GM18526 (cell line): ENCODE data around the gene CNTNAP5.

Experiments used
- POLR2A ChIP-seq: IDR thresholded peaks from 3 replicates; pipeline ENCODE4 v1.6.1; 2011; ENCODE audit not compliant: insufficient read length; ENCODE audit errors: extremely low read depth

Gene CNTNAP5

GRCh38 chr2:124664363-124664762, 639.3 kb downstream of the CNTNAP5 start:
- TF ChIP-seq POLR2A = no peak

- TF ChIP-seq POLR2A = no peak
Observed at GRCh38 chr2:124666976-124667375, 641.9 kb downstream of the CNTNAP5 start.

DNA sequence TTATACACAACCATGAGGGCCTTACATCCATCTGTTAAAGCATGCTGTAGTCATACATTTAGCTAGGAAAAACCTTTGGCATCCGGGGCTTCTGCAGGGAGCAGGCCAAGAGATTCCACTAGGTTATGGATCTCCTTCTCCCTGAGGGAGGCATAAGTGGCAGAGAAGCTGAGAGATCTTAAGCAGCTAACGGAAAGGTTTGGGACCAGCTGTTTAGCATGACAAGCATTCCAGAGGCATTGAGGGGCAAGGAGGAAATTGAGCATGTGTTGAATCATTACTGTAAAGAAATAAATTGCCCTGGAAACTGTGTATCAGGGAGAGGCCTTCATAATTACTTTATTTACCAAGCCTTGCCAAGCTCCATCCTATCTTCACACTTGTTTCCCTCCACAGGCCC, 643.1 kb downstream of the CNTNAP5 start:
- no peak for TF ChIP-seq POLR2A

DNA sequence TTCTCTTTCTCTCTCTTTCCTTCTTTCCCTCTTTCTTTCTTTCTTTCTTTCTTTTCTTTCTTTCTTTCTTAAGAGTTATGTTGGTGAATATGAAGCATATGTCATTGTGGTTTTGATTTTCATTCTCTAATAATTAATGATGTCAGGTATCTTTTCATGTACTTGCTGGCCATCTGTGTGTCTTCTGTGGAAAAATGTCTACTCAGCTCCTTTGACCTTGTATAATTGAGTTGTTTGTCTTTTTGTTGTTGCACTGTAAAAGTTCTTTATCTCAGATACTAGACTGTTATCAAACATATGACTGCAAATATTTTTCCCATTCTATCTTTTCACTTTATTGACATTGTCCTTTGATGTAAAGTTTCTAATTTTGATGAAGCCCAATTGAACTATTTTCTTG, 645.1 kb downstream of the CNTNAP5 start:
- TF ChIP-seq POLR2A = no peak

DNA sequence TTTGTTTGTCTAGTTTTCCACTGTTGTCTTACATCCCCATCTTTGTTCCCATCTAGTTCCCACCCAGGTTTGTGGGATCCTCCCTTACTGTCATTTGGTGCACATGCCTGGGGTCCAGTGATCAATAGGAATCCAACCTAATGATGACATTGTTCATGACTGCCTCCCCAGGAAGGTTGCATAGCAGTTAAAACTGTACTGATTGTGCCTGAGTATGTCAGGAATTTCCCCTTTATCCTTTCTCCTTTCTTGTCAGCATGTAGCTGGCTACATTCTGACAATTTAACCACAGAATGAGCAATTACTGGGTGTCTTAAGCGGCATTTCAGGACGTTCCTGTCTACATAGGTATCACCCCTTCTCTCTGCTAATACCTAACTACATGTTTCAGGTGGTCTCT, 653.0 kb downstream of the CNTNAP5 start:
- no peak for TF ChIP-seq POLR2A

- TF ChIP-seq POLR2A = no peak
Observed at GRCh38 chr2:124683536-124684428, 658.7 kb downstream of the CNTNAP5 start.

DNA sequence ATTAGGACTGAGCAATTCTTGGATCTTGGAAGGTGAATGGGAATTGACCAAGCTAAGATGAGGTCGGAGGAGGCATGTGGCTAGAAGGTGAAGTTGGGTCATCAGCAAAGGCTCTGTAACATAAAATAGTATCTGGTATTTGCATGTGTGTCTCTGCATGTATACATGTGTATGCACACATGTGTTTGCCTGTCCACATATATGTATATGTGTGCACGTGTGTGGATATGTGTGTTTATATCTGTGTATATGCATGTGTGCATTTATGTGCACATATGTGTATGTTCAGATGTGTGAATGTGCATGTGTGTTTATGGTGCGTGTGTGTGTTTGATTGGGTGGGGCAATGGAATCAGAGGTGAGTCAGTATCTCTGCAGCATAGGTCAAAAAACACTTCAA, 664.3 kb downstream of the CNTNAP5 start:
- no peak for TF ChIP-seq POLR2A

- no peak for TF ChIP-seq POLR2A
Observed at GRCh38 chr2:124692216-124692615, 667.1 kb downstream of the CNTNAP5 start.

GRCh38 chr2:124692707-124693106, 667.6 kb downstream of the CNTNAP5 start:
- no peak for TF ChIP-seq POLR2A

GRCh38 chr2:124693156-124693555, 668.1 kb downstream of the CNTNAP5 start:
- no peak for TF ChIP-seq POLR2A

- no peak for TF ChIP-seq POLR2A
Observed at GRCh38 chr2:124698979-124699565, 674.0 kb downstream of the CNTNAP5 start.

DNA sequence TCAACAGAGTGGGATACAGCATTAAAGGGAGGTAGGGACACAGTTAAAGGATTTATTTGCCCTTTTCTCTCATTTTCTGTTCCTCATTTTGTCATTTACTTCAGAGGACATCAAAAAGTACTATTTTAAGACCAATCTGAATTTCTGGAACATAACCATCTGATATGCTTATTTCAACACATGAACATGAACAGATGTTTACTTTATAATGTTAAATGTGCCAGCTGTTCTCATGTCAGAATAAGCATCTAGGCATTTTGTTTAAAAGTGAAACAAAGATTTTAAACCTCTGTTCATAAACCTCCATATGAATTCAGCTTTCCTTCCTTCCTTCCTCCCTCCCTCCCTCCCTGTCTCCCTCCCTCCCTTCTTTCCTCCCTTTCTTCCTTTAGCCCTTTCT, 677.7 kb downstream of the CNTNAP5 start:
- TF ChIP-seq POLR2A = no peak

DNA sequence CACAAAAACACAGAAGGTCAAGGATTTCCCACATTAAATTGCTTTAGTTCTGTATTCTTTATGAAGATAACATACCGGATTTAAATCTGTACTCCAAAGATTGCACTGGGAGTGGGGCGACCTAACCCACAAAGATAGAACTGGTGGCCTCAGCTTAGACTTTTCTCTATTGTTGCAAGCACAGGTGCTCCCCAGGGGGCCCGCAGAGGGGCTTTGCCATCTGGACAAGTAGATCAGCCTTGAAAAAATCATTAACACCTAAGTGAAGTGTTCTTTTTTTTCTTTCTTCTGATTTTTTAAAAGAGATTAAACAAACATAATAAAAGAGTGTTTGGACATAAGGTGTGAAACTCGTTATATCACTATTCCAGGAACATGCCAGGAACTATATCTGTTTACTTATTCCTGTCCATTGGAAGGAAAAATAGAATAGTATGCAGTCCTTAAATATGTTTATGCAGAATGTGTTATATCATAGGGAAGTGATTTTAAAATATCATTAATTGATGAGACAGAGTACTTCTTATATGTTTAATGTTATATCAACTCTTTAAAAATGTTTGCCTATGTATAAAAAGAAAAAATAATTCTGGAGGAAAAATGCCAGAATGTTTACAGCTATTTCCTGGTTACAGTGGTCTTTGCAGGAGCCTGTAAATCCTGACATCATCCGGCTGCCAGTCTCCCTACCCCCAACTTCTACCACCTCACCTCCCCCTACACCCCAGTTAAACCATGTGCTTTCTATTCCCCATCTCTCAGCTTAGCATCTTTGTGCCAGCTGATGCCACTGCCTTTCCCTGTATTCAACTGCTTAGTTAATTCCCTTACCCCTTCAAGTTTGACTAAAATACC, 679.2 kb downstream of the CNTNAP5 start:
- no peak for TF ChIP-seq POLR2A

- TF ChIP-seq POLR2A = no peak
Observed at GRCh38 chr2:124708661-124709060, 683.6 kb downstream of the CNTNAP5 start.

DNA sequence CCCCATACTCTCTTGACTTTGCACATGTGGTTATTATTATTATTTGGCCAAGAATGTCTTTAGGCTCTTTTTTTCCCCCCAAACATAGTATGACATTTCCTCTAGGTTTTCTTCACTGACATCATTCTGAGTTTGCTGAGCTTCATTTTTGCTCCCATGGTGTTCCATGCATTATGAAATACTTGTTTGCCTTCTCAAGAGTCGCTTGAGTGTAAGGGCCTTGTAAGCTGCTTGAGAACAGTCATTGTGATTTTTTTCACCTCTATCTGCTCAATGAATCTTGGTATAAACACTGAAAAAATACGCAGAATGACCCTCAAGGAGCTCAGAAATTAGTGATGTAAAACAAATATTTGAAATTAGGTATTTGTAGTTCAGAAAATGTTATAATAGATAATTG, 688.9 kb downstream of the CNTNAP5 start:
- no peak for TF ChIP-seq POLR2A

GRCh38 chr2:124725187-124725586, 700.1 kb downstream of the CNTNAP5 start:
- no peak for TF ChIP-seq POLR2A
